B cell (primary cell): Measurements from ENCODE around the gene GALNT17.

ENCODE experiments used
- CTCF ChIP-seq: fragments of 200-600 bp; IDR thresholded peaks from one replicate; pipeline ENCODE4 v1.8.0; 2022; ENCODE audit warnings: antibody characterized with exemption, mild to moderate bottlenecking
- EZH2 ChIP-seq: IDR thresholded peaks from 2 replicates; pipeline ENCODE4 v1.6.1; 2012; ENCODE audit warnings: borderline replicate concordance, low read depth, mild to moderate bottlenecking, moderate library complexity, low read length; ENCODE audit not compliant: insufficient read depth, poor library complexity, severe bottlenecking

- TF ChIP-seq CTCF (no peak), EZH2 (no peak)
Observed at GRCh38 chr7:71705217-71705616, 573.3 kb downstream of the GALNT17 start.
